Stomach (tissue), 4 donors: ENCODE results near the gene DCDC2C.

Experiments
- CTCF ChIP-seq, 7 experiments: fragments of 450-650 bp in 4 of 7; fragments of 200-600 bp in 3 of 7; sonication (generic) in 3 of 7; IDR thresholded peaks; one replicate each; pipeline ENCODE4 v1.5.1; 2016 to 2019; ENCODE audit warnings: antibody characterized with exemption in 7 of 7, control low read depth in 2 of 7, mild to moderate bottlenecking in 1 of 7
- EP300 ChIP-seq: sonication (generic); formaldehyde crosslinking; IDR thresholded peaks from one replicate; pipeline ENCODE4 v1.6.1; 2017; ENCODE audit warnings: antibody characterized with exemption
- POLR2AphosphoS5 ChIP-seq, 3 donors: sonication (generic); formaldehyde crosslinking; IDR thresholded peaks; one replicate each; pipeline ENCODE4 v1.6.1; 2016; ENCODE audit warnings: antibody characterized with exemption in 3 of 3

DNA sequence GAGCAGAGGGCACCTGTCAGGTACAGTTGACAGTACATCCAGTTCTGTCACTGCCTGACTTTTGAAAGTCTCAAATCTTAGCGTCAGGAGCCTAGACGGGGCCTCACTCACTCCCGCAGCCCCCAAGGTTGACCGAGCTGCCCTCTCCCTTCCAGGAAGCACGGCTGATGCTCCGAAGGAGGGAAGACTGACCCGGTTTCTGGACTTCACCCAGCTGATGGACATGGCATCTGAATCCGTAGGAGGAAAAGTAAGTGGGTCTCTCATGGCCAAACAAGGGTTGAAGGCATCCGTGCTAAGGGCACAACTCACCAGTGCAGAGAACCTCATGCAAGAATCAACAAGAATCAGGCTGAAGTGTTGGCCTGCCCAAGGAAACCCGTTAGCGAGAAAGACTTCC is 32.4 kb upstream of the DCDC2C start:
- TF ChIP-seq CTCF (IDR thresholded peaks at IDR 0.05), result no peak
- TF ChIP-seq EP300, result no peak
- TF ChIP-seq POLR2AphosphoS5 (IDR thresholded peaks at IDR 0.05), result no peak
